Globus pallidus (tissue), 1 donor: ENCODE results near the gene STAT3.
"Not testable (repeated sequence)": the region's sequence is repeated elsewhere in the genome, so short reads cannot be mapped to it uniquely, and the experiment has no call there.

Experiments used
- DNase-seq: peaks from one replicate; pipeline ENCODE4 v3.0.0-alpha.2; 2015; ENCODE audit warnings: low spot score

STAT3 gene

DNA sequence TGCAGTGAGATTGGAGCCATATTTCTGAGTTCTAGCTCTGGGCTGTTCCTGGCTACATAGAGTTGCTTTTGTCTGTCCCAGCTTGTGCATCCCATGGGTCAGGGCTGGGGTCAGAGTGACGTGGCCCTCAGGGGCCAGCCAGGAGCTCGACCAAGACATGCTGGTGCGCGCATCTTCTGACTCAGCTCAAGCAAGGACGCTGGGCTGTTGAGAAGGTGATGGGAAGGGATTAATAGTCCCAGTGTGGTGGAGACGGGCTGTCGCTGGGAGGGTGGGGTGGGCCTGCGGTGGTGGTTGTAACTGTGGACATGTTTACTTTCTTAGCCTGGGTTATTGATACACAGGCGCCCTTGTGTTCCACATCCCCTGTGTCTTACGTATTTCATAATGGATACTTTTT is 90.5 kb downstream of the STAT3 start:
- not testable (repeated sequence) for DNase-seq

DNA sequence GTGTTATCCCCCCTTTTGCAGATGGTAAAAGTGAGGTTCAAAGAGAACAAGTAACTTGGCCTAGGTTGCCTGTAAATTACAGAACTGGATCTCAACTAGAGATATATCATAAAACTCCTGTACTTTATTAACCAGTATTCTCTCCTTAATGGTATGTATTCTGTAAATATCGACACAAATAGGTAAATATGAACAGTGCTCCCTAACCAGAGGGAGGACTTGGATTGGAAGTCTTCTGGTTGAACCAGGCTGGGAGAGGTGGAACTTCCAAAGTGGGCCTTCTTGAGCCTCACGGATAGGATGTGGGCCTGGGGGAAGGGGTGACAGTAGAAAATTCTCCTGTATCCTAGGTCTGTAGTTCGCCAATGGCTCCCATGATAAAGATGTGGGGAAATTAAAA is 92.2 kb downstream of the STAT3 start:
- DNase-seq, result no peak

DNA sequence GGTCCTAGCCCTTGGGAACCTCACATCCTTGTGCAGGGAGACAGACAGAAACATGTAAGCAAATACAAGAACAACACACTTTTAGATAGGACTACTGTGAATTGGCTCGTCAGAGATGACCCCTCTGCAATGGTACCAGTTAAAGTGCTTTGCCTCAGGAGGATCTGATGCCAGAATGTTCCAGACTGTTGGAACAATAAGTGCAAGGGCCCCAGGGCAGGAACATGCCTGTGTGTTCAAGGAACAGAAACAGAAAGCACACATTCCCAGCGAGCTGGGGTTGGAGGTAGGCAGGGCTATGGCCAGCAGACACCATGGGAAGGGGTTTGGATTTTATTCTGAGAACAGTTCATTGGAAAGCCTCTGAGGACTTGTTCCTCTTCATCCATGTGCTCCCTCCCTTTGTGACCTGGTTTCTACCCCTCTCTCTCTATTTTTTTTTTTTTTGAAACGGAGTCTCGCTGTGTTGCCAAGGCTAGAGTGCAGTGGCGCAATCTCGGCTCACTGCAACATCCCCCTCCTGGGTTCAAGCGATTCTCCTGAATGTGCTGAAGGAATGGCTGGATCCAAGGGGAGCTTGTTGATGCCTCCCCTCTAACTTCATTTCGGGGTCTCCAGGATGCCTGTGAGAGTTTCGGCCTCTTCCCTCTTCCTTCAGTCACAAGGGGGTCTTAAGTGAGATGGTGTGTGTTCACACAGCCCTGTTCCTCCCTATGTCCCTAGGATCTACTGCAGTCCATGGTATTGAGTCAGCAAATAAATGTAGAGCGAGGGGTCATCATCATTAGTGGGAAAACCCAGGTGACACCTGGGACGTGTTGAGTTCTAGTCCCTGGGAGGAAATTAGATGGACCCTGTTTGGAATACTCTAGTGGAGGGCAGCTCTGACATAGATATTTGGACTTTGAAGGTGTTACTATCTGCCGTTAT is 93.5 kb downstream of the STAT3 start:
- DNase-seq, result no peak

DNA sequence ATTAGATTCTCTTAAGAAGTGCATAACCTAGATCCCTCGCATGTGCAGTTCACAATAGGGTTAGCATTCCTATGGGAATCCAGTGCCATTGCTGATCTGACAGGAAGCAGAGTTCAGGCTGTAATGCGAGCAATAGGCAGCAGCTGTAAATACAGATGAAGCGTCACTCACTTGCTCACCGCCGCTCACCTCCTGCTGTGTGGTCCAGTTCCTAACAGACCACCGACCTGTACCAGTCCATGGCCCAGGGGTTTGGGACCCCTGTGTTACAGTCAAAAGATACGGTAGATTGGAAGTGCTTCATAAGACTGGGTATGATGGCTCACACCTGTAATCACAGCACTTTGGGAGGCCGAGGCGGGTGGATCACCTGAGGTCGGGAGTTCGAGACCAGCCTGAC is 97.1 kb downstream of the STAT3 start:
- DNase-seq, result no peak

DNA sequence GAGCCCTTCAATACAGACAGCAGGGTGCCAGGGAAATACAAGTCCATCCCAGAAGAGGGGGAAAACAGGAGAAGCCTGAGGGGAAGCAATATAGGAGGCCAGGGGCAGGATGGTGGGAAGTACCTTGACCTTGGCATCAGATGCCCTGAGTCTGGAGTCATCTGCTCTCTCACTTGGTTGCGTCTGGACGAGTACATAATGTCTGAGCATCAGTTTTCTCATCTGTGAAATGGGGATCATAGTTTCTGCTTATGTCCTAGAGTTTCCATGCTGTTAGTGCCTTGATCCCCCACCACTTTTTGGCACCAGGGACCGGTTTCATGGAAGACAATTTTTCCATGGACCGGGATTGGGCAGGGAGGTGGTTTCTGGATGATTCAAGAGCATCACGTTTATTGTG is 97.7 kb downstream of the STAT3 start:
- DNase-seq, result no peak

DNA sequence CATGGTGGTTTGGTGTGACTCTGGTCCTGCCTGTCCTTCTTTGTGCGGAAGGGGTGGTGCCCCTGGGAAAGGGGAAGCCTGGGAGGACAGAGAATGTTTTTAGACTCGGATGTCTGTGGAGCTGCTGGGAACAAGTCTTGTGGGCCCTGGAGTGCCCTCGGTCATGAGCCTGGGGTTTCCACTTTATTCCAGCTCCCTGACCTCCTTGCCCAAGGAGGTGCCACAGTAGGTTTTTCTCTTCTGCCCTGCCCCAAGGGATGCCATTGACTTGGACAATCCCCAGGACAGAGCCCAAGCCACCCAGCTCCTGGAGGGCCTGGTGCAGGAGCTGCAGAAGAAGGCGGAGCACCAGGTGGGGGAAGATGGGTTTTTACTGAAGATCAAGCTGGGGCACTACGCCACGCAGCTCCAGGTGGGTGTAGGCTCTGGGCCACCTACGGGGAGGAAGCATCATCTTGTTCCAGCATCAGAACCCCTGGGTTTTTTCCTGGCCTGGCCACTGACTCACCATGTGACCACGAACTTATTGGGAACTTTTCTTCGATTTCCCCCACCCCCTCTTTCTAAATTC is 98.5 kb downstream of the STAT3 start:
- no peak for DNase-seq

DNA sequence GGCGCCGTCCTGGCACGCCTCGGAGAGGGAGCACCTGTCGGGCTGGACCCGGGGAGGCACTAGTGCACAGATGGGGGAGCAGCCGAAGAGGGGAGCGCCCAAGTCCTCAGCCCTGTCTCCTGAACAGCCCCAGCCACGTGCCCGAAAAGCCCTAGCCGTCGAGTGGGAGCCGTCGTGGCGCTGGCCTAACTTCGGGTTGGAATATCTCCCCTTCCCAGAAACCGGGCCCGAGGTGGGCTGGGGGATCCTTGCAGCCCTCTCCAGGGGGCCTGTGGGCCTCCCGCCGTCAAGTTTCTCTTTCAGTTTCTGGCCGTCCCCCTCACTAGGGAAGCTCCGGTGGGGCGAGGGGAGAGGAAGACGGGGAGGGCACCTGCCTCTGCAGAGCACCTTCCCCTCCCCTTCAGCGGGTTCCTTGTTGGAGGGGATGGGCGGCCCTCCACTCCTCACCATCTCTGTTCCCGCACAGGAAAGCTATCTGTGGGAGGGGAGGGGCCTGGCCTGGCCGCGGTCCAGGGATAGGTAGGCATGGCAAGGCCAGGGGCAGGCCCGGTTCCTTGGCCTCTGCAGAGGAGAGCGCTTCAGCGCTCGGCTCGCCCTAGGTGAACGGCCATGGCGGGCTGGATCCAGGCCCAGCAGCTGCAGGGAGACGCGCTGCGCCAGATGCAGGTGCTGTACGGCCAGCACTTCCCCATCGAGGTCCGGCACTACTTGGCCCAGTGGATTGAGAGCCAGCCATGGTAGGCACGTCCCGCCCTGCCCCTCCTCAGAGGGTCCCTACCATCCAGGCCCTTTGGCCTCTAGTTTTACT is 99.2 kb downstream of the STAT3 start:
- no peak for DNase-seq

DNA sequence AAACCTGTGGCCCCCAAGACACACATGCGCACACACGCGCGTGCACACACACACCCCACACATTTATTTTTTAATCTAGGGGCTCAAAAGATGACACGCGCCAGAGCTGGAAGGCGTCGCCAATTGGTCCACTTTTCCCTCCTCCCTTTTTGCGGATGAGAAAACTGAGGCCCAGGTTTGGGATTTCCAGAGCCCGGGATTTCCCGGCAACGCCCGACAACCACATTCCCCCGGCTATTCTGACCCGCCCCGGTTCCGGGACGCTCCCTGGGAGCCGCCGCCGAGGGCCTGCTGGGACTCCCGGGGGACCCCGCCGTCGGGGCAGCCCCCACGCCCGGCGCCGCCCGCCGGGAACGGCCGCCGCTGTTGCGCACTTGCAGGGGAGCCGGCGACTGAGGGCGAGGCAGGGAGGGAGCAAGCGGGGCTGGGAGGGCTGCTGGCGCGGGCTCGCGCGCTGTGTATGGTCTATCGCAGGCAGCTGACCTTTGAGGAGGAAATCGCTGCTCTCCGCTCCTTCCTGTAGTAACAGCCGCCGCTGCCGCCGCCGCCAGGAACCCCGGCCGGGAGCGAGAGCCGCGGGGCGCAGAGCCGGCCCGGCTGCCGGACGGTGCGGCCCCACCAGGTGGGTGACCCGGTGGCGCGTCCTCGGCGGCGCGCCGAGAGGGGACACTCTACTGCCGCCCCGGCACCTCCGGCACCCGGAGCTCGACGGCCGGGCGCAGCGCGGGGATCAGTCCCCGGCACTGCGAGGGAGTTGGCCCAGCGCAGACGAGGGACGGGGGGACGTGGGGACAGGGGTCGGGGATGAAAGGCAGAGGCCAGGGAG is 100.1 kb downstream of the STAT3 start, which contains the start of gene STAT5A:
TSS of gene STAT5A (plus strand) at position 522 of the 826 bp plus-strand sequence. CDS start 914 bp downstream, outside the sequence.
- peak; percentile 75 for DNase-seq

DNA sequence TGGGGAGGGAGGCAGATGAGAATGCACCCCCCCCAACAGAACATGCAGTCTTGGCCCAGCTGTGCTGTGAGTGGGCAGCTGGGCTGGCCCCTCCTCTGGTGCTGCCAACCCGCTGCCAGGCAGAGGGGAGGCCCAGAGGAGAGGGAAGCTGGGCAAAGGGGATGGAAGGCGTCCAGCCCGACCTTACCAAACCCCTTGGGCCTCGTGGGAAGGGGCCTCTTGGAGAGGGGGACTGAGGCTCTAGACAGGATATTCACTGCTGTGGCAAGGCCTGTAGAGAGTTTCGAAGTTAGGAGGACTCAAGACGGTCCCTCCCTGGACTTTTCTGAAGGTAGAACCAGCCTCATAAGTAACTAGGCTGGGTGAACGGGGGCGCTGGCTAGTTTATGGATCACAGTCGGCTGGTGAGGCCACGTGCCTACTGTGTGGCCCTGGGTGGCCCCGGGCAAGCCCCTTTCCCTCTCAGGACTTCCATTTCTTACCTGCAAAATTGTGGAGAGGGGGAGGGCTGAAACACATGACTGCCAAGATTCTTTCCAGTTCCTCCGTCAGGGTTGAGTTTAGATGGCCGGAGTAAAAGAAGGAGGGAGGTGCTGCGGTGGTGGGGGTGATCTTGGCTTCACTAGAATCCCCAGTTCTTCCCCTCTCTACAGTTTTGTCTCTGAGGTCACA is 100.8 kb downstream of the STAT3 start:
- peak; percentile 78 for DNase-seq

DNA sequence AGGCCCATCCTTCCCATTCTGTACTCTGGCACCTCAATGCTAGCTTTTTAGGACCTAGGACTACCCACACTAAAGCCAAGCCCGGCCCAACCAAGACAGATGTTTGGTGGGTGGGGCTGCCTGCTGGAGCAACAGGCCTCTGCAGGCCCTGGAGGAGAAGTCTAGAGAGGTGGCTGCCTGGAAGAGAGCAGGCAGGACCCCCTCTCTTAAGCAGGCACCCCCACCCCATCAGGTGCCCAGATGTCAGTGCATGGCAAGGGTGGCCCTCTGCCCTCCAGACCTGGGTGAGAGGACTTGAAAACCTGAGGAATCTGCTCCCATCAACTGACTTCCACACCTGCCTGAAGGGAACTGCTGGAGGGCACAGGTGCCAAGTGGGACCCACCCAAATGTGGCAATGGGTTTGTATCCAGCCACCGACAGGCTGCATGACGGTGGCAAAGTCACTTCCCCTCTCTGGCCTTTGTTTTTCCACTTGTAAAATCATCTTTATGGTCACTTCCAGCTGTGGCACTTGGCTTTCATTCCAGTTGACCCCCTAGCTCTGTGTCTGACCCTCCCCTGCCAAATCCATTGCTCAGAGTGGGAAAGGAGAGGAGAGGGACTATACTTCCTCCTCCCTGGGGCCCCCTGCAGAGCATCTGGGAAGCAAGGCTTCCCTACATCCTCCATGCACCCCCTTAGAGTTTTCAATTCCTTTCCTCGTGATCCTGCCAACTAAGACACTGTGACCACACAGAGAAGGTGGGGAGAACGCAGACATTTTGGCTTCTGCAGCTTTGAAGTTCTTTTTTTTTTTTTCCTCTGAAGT is 101.6 kb downstream of the STAT3 start:
- no peak for DNase-seq

DNA sequence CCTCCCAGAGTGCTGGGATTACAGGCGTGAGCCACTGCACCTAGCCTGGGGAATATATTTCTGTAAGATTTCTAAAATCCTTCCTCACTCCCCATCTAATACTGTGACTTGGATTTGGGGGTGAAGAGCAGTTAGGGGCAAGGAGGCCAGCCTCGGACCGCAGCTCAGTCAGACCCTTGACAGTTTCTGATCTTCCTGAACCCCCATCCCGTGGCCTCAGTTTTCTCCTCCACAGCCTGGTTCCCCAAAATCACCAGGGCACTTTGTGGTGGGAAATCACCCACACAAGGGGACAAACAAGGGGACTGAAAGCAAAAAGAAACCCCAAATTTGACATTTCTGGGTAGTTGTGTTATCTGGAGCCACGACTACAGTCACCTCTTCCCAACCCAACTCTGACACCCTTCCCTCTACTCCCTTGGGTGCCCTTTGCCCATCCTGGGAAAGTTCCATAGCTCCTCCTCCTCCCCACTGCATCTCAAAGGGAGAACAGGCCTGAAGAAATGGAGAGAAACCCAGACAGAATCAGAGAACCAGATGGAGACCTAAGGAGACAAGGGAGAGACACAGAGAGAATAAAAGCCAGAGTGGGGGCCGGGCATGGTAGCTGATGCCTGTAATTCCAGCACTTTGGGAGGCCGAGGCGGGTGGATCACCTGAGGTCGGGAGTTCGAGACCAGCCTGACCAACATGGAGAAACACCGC is 102.7 kb downstream of the STAT3 start:
- no peak for DNase-seq

DNA sequence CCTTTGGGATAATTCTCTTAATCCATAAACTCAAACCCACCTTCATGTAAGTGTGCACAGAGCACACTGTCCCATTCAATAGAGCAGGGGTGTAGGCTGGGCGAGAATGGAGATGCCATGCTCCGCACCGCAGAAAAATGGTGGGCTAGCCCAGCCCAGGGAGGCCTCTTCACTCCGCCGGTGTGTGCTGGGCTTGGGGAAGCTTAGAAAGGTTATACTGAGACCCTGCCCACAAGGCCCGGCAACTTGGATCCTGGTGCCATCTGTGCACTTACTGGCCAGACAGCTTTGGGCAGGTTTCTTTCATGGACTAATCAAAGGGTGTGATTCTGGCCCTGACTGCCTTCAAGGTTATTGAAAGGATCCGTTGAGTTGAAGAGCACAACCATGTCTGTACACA is 103.7 kb downstream of the STAT3 start:
- DNase-seq, result no peak

DNA sequence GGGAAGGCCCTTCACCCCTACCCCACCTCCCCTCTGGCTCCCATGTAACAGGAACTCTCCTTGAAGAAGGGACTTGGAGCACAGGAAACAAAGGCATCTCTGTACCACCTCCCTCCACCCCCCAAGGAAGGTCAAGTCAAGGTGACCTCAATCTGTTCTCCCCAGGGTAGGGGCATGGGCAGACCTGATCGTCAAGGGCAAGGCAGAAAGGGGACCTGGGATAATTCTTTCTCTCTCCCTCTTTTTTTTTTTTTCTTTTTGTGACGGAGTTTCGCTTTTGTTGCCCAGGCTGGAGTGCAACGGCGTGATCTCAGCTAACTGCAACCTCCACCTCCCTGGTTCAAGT is 104.2 kb downstream of the STAT3 start:
- DNase-seq, result no peak

DNA sequence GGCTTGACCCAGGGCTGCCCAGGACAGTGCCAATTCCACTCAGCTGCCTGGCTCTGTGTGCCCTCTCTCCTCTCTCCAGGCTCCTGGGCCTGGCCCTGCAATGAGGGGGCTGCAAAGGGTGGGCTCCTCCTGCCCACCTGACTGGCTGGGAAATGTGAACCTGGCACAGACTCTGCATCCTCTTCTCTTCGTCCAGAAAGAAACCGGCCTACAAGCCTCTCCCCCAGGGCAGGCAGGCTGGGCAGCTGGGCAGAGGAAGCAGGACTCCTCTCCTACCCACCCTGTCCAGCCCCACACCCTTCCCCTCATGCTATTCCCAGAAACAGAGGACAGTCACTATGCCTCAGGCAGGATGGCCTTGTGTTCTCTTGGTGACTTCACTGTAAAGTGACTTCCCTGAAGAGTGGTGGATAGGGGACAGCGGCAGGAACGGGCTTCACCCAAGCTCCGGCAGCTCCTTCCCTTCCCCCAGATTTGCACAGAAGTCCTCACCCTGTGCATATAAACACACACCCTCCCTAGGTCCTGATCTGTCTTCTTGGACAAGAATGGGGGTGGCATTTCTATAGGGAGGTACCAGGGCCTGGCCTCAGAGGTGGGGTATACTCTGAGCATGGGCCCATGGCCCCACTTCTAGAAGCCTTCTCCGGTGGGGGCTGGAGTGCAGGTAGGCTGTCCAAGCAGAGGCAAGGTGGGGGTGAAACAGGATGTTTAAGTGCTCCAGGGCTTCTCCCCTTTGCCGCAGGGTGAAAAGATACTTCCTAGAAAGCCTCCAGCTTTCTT is 104.8 kb downstream of the STAT3 start:
- no peak for DNase-seq

DNA sequence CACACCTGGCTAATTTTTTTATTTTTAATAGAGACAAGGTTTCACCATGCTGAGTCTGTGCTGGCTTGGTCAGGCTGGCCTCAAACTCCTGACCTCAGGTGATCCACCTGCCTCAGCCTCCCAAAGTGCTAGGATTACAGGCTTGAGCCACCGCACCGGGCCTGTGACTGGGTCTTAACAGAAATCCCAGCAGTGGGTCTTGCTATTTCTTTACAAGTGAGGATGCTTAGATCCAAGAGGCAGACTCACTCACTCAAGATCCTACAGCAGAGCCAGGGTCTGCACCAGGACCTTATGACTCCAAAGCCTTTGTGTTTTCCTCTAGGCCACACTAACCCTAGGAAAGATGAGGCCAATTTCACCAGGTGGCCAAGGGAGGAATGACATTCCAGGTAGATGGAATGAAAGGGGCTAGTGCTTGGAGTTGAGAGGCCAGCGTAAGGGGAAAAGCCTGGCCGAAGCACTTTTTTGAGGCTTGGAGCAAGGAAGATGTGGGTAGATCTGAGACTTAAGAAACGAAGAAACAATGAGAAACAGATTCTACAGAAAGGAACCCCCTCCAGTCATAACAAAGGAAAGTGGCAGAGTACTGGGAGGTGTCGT is 105.7 kb downstream of the STAT3 start:
- DNase-seq, result no peak

DNA sequence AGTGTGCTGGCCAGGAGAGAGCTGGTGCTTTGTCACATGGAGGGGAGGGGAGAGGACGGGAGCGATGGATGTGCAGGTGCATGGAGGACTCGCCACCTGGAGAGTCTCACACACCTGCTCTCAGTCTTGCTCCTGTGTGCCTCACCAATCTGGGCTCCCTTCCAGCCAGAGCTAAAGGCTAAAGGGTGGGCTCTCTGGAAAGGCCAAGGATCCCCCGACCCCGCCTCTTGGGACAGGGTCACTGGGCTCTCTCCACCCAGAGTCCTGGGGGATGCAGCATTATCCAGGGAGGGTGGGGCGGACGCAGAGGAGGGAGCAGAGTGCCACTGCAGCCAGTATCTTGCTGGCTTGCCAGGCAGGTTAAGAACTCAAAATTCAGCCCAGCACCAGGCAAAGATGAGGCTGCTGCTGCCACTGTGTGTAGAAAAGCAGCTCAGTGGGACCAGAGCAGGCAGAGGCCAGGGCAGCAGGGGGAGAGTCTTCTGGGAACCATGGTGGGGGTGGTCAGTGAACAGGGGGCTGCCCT is 106.6 kb downstream of the STAT3 start:
- DNase-seq, result no peak

DNA sequence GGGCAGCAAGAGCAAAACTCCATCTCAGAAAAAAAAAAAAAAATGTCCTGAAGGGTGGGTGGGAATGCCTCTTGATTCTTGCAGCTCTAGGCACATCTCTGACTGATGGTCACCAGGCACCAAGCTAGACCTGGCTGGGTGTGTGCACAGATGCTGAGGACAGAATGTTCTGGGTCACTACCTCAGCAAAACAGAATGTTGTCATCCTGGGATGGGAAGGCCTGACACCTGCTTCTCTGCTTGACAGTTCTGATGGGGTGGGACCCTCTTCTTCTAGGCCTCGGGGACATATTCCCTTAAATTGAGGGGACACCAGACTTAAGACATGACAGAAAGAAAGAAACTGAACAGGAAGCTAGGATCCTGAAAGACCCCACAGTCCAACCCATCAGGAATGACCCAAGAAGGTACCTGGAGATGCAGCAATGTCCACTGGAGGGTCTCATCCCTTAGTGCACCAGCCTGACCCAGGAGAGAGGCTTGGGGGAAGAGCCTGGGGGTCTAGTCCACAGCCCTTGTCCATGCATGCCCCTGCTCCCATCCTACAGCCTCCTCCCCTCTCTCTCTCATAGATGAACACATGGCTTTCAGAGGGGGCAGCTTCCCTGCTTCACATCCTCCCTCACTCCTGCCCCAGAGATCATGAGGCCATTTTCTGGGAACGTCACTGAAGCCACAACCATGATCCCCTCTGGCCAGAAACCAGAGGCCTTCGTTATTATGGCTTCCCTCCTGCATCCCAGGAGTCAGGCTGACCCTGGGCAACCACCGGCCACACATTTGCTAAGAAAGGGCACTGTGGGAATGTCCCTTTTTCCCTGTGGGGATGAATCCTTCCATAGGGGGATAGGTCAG is 108.2 kb downstream of the STAT3 start:
- DNase-seq, result no peak
